Stomach (tissue), 4 donors: ENCODE data around the gene WFS1.

ENCODE experiments used
- POLR2A ChIP-seq, 4 donors: fragments of 450-650 bp; IDR thresholded peaks; one replicate each; pipeline ENCODE4 v1.6.1; 2016; ENCODE audit warnings: antibody characterized with exemption in 4 of 4, control low read depth in 2 of 4, mild to moderate bottlenecking in 1 of 4, moderate library complexity in 1 of 4
- TF ChIP-seq, protein P1 (sequence below), 7 experiments: fragments of 450-650 bp in 4 of 7; fragments of 200-600 bp in 3 of 7; sonication (generic) in 3 of 7; IDR thresholded peaks; one replicate each; pipeline ENCODE4 v1.5.1; 2016 to 2019; ENCODE audit warnings: antibody characterized with exemption in 7 of 7, control low read depth in 2 of 7, mild to moderate bottlenecking in 1 of 7

DNA sequence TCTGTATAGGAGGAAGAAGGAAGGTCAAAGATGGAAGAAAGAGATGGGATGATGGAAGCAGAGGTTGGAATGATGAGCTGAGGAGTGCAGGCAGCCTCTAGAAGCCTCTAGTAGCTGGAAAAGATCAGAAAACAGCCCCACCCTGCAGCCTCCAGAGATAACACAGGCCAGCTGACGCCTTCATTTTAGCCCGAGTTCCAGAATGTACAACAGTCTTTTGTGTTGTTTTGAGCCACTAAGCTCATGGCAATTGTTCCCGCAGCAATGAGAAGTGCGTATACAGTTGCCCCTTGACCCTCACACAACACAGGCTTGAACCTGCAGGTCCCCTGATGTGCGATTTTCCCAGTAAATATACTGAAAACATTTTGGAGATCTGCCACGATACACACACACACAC is 72.0 kb downstream of the WFS1 start:
- TF ChIP-seq, protein P1, sequence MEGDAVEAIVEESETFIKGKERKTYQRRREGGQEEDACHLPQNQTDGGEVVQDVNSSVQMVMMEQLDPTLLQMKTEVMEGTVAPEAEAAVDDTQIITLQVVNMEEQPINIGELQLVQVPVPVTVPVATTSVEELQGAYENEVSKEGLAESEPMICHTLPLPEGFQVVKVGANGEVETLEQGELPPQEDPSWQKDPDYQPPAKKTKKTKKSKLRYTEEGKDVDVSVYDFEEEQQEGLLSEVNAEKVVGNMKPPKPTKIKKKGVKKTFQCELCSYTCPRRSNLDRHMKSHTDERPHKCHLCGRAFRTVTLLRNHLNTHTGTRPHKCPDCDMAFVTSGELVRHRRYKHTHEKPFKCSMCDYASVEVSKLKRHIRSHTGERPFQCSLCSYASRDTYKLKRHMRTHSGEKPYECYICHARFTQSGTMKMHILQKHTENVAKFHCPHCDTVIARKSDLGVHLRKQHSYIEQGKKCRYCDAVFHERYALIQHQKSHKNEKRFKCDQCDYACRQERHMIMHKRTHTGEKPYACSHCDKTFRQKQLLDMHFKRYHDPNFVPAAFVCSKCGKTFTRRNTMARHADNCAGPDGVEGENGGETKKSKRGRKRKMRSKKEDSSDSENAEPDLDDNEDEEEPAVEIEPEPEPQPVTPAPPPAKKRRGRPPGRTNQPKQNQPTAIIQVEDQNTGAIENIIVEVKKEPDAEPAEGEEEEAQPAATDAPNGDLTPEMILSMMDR (IDR thresholded peaks at IDR 0.05): no peak
- TF ChIP-seq POLR2A (IDR thresholded peaks at IDR 0.05): no peak
